ENCODE results near the gene TXNL4B.

DNA sequence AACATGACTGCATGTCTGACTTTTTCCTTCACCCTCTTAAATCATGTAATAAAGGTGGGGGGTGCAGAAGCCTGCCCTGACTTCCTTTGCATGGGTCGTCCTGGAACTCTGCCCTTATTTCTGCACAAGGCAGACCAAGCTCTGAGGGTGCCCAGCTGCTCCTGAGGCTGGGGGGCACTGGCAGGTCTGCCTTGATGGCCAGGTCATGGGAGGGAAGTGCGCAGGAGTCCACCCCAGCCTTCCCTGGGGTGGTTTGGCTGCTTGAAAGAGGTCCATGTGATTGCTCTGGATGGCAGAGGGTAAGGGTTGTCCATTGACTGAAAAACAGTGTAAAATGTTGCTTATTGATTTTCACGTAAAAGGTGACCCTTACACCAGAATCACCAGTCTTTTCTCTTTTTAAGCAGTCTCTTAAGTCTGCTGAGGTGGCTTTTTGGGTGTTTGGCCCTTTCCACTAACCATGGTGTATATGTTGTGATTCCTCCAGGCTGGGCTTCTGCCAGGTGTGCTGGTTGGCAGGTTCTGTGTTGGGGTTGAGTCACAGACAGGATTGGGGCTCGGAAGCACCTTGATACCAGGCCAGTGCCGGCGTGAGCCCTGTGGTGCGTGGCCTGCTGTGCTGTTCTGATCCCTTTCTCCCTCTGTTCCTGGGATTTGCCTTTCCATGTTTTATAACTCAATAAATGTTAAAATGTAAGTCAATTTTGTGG, 19.6 kb upstream of the TXNL4B start:
- TF ChIP-seq, protein P1, sequence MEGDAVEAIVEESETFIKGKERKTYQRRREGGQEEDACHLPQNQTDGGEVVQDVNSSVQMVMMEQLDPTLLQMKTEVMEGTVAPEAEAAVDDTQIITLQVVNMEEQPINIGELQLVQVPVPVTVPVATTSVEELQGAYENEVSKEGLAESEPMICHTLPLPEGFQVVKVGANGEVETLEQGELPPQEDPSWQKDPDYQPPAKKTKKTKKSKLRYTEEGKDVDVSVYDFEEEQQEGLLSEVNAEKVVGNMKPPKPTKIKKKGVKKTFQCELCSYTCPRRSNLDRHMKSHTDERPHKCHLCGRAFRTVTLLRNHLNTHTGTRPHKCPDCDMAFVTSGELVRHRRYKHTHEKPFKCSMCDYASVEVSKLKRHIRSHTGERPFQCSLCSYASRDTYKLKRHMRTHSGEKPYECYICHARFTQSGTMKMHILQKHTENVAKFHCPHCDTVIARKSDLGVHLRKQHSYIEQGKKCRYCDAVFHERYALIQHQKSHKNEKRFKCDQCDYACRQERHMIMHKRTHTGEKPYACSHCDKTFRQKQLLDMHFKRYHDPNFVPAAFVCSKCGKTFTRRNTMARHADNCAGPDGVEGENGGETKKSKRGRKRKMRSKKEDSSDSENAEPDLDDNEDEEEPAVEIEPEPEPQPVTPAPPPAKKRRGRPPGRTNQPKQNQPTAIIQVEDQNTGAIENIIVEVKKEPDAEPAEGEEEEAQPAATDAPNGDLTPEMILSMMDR (IDR thresholded peaks at IDR 0.05) = no peak
- TF ChIP-seq POLR2AphosphoS5 (IDR thresholded peaks at IDR 0.05; ENCODE audit: low read depth, low read length) (no peak), TCF7L2 (IDR thresholded peaks at IDR 0.05; ENCODE audit: low read depth, low read length) (no peak)
- TF ChIP-seq, protein P2, sequence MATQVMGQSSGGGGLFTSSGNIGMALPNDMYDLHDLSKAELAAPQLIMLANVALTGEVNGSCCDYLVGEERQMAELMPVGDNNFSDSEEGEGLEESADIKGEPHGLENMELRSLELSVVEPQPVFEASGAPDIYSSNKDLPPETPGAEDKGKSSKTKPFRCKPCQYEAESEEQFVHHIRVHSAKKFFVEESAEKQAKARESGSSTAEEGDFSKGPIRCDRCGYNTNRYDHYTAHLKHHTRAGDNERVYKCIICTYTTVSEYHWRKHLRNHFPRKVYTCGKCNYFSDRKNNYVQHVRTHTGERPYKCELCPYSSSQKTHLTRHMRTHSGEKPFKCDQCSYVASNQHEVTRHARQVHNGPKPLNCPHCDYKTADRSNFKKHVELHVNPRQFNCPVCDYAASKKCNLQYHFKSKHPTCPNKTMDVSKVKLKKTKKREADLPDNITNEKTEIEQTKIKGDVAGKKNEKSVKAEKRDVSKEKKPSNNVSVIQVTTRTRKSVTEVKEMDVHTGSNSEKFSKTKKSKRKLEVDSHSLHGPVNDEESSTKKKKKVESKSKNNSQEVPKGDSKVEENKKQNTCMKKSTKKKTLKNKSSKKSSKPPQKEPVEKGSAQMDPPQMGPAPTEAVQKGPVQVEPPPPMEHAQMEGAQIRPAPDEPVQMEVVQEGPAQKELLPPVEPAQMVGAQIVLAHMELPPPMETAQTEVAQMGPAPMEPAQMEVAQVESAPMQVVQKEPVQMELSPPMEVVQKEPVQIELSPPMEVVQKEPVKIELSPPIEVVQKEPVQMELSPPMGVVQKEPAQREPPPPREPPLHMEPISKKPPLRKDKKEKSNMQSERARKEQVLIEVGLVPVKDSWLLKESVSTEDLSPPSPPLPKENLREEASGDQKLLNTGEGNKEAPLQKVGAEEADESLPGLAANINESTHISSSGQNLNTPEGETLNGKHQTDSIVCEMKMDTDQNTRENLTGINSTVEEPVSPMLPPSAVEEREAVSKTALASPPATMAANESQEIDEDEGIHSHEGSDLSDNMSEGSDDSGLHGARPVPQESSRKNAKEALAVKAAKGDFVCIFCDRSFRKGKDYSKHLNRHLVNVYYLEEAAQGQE (IDR thresholded peaks at IDR 0.05; ENCODE audit: insufficient read depth in 1 of 2, low read depth in 2 of 2, low read length in 1 of 2) = no peak

Data from Panc1 (cell line).